Pancreas (tissue), 10 donors: Measurements from ENCODE around the gene TBC1D22B. TPM values are rescaled to one million over a fixed set of nuclear protein-coding genes. Genes with fewer than 3 reads are reported as not detected.

ENCODE experiments used
- ATAC-seq, 4 donors: fragments of 200-7000 bp; cut with Tn5 transposase; one replicate each; pipeline versions ENCODE4 v1.8.0 to v1.9.1; 2020; ENCODE audit warnings: mild to moderate bottlenecking in 4 of 4, moderate library complexity in 4 of 4
- DNase-seq, 6 donors: peaks; one replicate each; pipeline ENCODE4 v3.0.0-alpha.2; 2020
- FAIRE-seq: peaks from 2 replicates; lab custom pipeline; 2012; peaks lifted over from hg19 to GRCh38; lab: Jason Lieb, UNC
- H3K27ac ChIP-seq, 4 donors: fragments of 200-600 bp; sonication (generic); 1 replicate in 3 of 4; 2 replicates in 1 of 4; pipeline versions ENCODE4 v1.5.0 to v1.8.0; 2020
- H3K27me3 ChIP-seq, 4 donors: fragments of 200-600 bp; one replicate each; pipeline ENCODE4 v1.8.0; 2021
- H3K36me3 ChIP-seq, 3 donors: fragments of 200-600 bp; sonication (generic) in 1 of 3; one replicate each; pipeline versions ENCODE4 v1.5.0 to v1.8.0; 2020 to 2021
- H3K4me1 ChIP-seq, 3 donors: fragments of 200-600 bp; one replicate each; pipeline ENCODE4 v1.8.0; 2021
- H3K4me3 ChIP-seq, 4 donors: fragments of 200-600 bp; sonication (generic) in 2 of 4; one replicate each; pipeline versions ENCODE4 v1.5.0 to v1.8.0; 2020 to 2021
- H3K9me3 ChIP-seq, 4 donors: fragments of 200-600 bp; one replicate each; pipeline ENCODE4 v1.8.0; 2021
- WGBS, 2 donors: extraction: QIAGEN DNeasy Blood & Tissue Kit; methylation state at CpG; one replicate each; pipeline ENCODE4 v1.1.7; 2013; 5-methylcytosine and 5-hydroxymethylcytosine counted together
- intact Hi-C, 3 donors: fragments of 100-400 bp; cut with DNase I; formaldehyde crosslinking; loops; one replicate each; pipeline versions ENCODE4 v1.11.1 to v1.14.2; 2022
- polyA plus RNA-seq, 2 donors: library from polyadenylated mRNA; stranded (reverse); fragments of 200-250 nt; gene quantifications; one replicate each; pipeline ENCODE4 v1.2.3, GENCODE V29; 2013
- total RNA-seq, 6 donors: library from RNA; stranded (reverse); fragmentation: NEBNext Ultra II Directional in 4 of 6; extraction: Animal tissue kit (Norgen Biotek cat#: 25700) in 4 of 6; gene quantifications; one replicate each; pipeline versions ENCODE4 v1.2.1 to v1.2.4, GENCODE V29; 2021 to 2023
- TF ChIP-seq, protein P1 (sequence below), 4 donors: fragments of 200-600 bp; sonication (generic) in 3 of 4; IDR thresholded peaks; one replicate each; pipeline versions ENCODE4 v1.5.0 to v1.8.0; 2021; ENCODE audit warnings: antibody characterized with exemption in 4 of 4
- donor health status: healthy with polysubstance abuse.
- donor health status: DM: no; HTN: no; CAD: no; lungs with moderate emphysema.
- donor health status: DM: no; HTN: no; CAD: no.
- donor health status: control.
- donor health status: control.
- donor health status: Bipolar disorder and iron deficiency.
- donor health status: DM: yes; HTN: yes; CAD: no.
- donor health status: DM: no; HTN: no; CAD: no.
- donor health status: DM: no; HTN: no; CAD: no.
- donor health status: DM: yes; HTN: yes; CAD: no.

The TBC1D22B gene
- total and polyA plus RNA-seq, 8 donors, result 4.3 to 9.0 (median 6.0) TPM

DNA sequence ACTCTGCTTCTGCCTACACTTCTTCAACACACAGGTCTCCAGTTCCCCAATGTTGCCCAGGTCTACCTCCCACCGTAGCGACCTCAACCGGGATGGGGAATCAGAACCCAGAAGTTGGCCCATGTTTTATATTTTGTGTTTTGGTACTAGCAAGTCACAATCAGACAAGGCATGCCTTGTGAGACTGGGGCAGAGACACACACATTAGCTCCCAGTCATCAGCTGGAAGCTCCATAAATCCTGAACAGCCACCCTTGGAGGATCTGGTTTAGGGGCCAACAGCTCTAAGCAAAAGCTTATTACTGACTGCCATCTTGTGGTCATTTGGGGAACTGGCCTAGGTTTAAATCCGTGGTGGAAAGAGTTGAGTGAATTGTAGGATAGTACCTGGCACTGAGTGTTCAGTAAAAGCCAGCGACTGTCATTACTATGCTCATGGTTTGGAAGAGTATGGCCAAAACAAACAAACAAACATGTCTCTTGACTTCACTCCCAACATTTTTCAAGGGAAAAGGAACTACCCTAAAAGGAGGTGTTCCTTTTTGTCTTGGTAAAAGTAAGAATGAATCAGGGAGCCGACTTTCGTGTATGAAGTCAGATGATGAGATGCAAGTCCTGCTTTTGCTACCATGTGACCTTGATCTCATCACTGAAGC, 47.1 kb upstream of the TBC1D22B start:
- no peaks in the 10 kb centered on the region for H3K9me3 ChIP-seq
- WGBS, 2 donors, result 65 to 66% methylated on average over 7 of the region's 7 CpGs
- TF ChIP-seq, protein P1, sequence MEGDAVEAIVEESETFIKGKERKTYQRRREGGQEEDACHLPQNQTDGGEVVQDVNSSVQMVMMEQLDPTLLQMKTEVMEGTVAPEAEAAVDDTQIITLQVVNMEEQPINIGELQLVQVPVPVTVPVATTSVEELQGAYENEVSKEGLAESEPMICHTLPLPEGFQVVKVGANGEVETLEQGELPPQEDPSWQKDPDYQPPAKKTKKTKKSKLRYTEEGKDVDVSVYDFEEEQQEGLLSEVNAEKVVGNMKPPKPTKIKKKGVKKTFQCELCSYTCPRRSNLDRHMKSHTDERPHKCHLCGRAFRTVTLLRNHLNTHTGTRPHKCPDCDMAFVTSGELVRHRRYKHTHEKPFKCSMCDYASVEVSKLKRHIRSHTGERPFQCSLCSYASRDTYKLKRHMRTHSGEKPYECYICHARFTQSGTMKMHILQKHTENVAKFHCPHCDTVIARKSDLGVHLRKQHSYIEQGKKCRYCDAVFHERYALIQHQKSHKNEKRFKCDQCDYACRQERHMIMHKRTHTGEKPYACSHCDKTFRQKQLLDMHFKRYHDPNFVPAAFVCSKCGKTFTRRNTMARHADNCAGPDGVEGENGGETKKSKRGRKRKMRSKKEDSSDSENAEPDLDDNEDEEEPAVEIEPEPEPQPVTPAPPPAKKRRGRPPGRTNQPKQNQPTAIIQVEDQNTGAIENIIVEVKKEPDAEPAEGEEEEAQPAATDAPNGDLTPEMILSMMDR (IDR thresholded peaks at IDR 0.05), result peak; percentile 72 to 96 (median 89)
- H3K4me3 ChIP-seq, result no peak overlapping the region
- intact Hi-C loops, result loop anchor here in 1 of 3 donors (10.0 kb wide), 1 partner anchor 446 kb away; no protein-coding TSS in a partner anchor
- no peaks in the 10 kb centered on the region for H3K27me3 ChIP-seq
- DNase-seq (peak in 4 of 6 donors; percentile 61 to 86 (median 70)), FAIRE-seq (no peak), ATAC-seq (peak; percentile 75 to 94 (median 92))
- no peaks in the 10 kb centered on the region for H3K4me1 ChIP-seq
- H3K36me3 ChIP-seq, result no peaks in the 10 kb centered on the region
- H3K27ac ChIP-seq, result no peak overlapping the region

DNA sequence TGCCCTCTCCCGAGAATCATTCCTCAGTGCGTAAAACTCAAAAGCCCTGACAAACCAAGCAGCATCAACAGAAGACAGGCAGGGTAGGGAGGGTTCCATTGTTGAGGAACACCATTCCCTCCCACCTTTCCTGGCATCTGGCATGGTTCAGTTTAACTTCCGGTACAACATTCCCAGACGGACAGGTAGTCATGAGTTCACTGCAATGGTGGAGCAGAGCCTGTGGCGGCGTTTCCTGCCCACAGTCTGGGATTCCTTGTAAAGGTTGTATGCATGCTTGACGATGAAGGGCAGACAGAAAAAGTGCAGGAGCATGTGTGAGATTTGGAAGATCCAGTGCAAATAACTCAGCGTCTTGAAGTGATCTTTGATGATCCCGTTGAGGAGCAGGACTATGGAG, 45.3 kb upstream of the TBC1D22B start:
- ATAC-seq (no peak), DNase-seq (no peak), FAIRE-seq (no peak)
- Histone ChIP-seq H3K4me1 (no peaks in the 10 kb centered on the region), H3K4me3 (no peak overlapping the region), H3K27me3 (no peaks in the 10 kb centered on the region), H3K36me3 (no peaks in the 10 kb centered on the region), H3K27ac (no peak overlapping the region), H3K9me3 (no peaks in the 10 kb centered on the region)
- intact Hi-C loops, result loop anchor here in 1 of 3 donors (10.0 kb wide), 1 partner anchor 447 kb away; no protein-coding TSS in a partner anchor
- TF ChIP-seq, protein P1 (IDR thresholded peaks at IDR 0.05), result no peak
- WGBS, 2 donors, result 81 to 83% methylated on average over 9 of the region's 9 CpGs

DNA sequence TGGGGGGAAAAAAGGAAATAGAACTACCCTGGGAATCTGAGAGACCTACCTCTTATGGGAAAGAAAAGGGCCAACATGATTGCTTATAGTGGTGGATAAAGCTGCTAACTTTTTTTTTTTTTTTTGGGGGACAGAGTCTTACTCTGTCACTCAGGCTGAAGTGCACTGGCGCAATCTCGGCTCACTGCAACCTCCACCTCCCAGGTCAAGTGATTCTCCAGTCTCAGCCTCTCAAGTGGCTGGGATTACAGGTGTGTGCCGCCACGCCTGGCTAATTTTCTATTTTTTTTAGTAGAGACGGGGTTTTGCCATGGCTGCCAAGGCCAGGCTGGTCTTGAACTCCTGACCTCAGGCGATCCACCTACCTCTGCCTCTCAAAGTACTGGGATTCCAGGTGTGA, 39.5 kb upstream of the TBC1D22B start:
- no peak for DNase-seq
- 87 to 90% methylated on average over 6 of the region's 6 CpGs for WGBS, 2 donors
- Histone ChIP-seq H3K9me3 (no peaks in the 10 kb centered on the region), H3K27ac (no peak overlapping the region), H3K4me3 (no peak overlapping the region), H3K4me1 (peaks cover 0 to 4% (median 3%) of the 10 kb centered on the region in 3 donors), H3K27me3 (no peaks in the 10 kb centered on the region), H3K36me3 (no peaks in the 10 kb centered on the region)
- no peak for ATAC-seq
- no peak for FAIRE-seq
- TF ChIP-seq, protein P1 (IDR thresholded peaks at IDR 0.05), result no peak
- intact Hi-C loops, result loop anchor here in 1 of 3 donors (10.0 kb wide), 1 partner anchor 453 kb away; no protein-coding TSS in a partner anchor

DNA sequence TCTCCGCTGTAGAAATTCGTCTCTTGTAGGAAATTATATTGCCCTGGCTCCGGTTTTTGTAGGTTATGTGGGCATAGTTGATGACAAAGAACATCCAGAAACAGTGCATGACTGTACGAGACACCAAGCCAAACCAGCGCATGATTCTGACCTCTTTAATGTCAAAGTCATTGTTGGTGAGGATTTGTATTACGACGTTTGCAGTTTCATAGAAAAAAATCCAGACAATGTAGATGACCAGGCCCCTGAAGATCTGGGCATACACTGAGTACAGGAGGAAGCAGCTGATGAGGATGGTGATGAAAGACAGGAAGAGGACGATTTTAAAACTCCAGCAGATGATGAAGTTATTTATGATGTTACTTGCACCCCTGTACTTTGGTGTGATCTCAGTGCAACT, 39.1 kb upstream of the TBC1D22B start:
- intact Hi-C loops, result loop anchor here in 1 of 3 donors (10.0 kb wide), 1 partner anchor 454 kb away; no protein-coding TSS in a partner anchor
- no peaks in the 10 kb centered on the region for H3K9me3 ChIP-seq
- TF ChIP-seq, protein P1 (IDR thresholded peaks at IDR 0.05), result no peak
- ATAC-seq (no peak), FAIRE-seq (no peak), DNase-seq (no peak)
- WGBS, 2 donors, result 83% methylated on average over 8 of the region's 8 CpGs
- peaks cover 0 to 7% (median 4%) of the 10 kb centered on the region in 3 donors for H3K4me1 ChIP-seq
- no peaks in the 10 kb centered on the region for H3K27me3 ChIP-seq
- H3K27ac ChIP-seq, result no peak overlapping the region
- no peaks in the 10 kb centered on the region for H3K36me3 ChIP-seq
- no peak overlapping the region for H3K4me3 ChIP-seq
